WTC11 (cell line): ENCODE results near the gene SPATA45. TPM values are rescaled to one million over a fixed set of nuclear protein-coding genes. Genes with fewer than 3 reads are reported as not detected.

Experiments
- ATAC-seq: fragments of 200-7000 bp; cut with Tn5 transposase; 2 replicates; pipeline ENCODE4 v1.10.0; 2021; ENCODE audit warnings: mild to moderate bottlenecking, moderate library complexity
- CTCF ChIA-PET: fragments of 300-600 bp; sonication (Branson Sonifier 250); formaldehyde crosslinking; loops from one replicate; lab custom pipeline; 2021; ENCODE audit warnings: antibody characterized with exemption; lab: Charles Lee
- POLR2A ChIA-PET: fragments of 350-600 bp; sonication (Branson Sonifier 250); formaldehyde crosslinking; loops from one replicate; lab custom pipeline; 2021; ENCODE audit warnings: antibody characterized with exemption; lab: Charles Lee
- DNase-seq: peaks from one replicate; pipeline ENCODE4 v3.0.0; 2021; ENCODE audit warnings: low spot score
- H3K27ac Mint-ChIP-seq: 2 replicates; pipeline ENCODE4 v1.8.0; 2021; ENCODE audit warnings: mixed read lengths
- H3K27me3 Mint-ChIP-seq: 2 replicates; pipeline ENCODE4 v1.8.0; 2021; ENCODE audit warnings: low read depth, mild to moderate bottlenecking, moderate library complexity, mixed read lengths
- H3K36me3 Mint-ChIP-seq: 2 replicates; pipeline ENCODE4 v1.8.0; 2021; ENCODE audit warnings: mixed read lengths
- H3K4me1 Mint-ChIP-seq: 2 replicates; pipeline ENCODE4 v1.8.0; 2022; ENCODE audit warnings: mixed read lengths
- H3K4me3 Mint-ChIP-seq: 2 replicates; pipeline ENCODE4 v1.8.0; 2021; ENCODE audit warnings: mild to moderate bottlenecking, moderate library complexity, mixed read lengths
- H3K9me3 Mint-ChIP-seq: 2 replicates; pipeline ENCODE4 v1.8.0; 2021; ENCODE audit warnings: mixed read lengths
- ARID4B ChIP-seq: sonication (generic); formaldehyde crosslinking; IDR thresholded peaks from 2 replicates; pipeline ENCODE4 v1.8.0; 2023; ENCODE audit warnings: missing genetic modification reagents, mild to moderate bottlenecking, borderline replicate concordance
- FOXK1 ChIP-seq: sonication (generic); formaldehyde crosslinking; IDR thresholded peaks from 2 replicates; pipeline ENCODE4 v1.8.0; 2022; ENCODE audit warnings: mild to moderate bottlenecking, moderate library complexity, missing genetic modification reagents
- GABPB1 ChIP-seq: sonication (generic); formaldehyde crosslinking; IDR thresholded peaks from 2 replicates; pipeline ENCODE4 v1.8.1; 2023; ENCODE audit warnings: mild to moderate bottlenecking, missing genetic modification reagents
- HMGA2 ChIP-seq: fragments of 250-450 bp; sonication (Bioruptor Pico); IDR thresholded peaks from 2 replicates; pipeline ENCODE4 v1.4.0; 2021; ENCODE audit warnings: mild to moderate bottlenecking, moderate library complexity
- HMGXB4 ChIP-seq: sonication (generic); formaldehyde crosslinking; IDR thresholded peaks from 2 replicates; pipeline ENCODE4 v1.8.1; 2023; ENCODE audit warnings: mild to moderate bottlenecking, moderate library complexity, missing genetic modification reagents
- IRF1 ChIP-seq: sonication (generic); formaldehyde crosslinking; IDR thresholded peaks from 2 replicates; pipeline ENCODE4 v1.8.0; 2023; ENCODE audit warnings: missing genetic modification reagents
- KAT7 ChIP-seq: sonication (generic); formaldehyde crosslinking; IDR thresholded peaks from 2 replicates; pipeline ENCODE4 v1.8.1; 2023; ENCODE audit warnings: missing genetic modification reagents, mild to moderate bottlenecking, borderline replicate concordance
- NR2C2 ChIP-seq: sonication (generic); formaldehyde crosslinking; IDR thresholded peaks from 2 replicates; pipeline ENCODE4 v1.8.0; 2022; ENCODE audit warnings: mild to moderate bottlenecking, missing genetic modification reagents
- PRDM15 ChIP-seq: sonication (generic); formaldehyde crosslinking; IDR thresholded peaks from 2 replicates; pipeline ENCODE4 v1.8.0; 2022; ENCODE audit warnings: missing genetic modification reagents
- SMAD3 ChIP-seq: sonication (generic); formaldehyde crosslinking; IDR thresholded peaks from 2 replicates; pipeline ENCODE4 v1.8.0; 2022; ENCODE audit warnings: missing genetic modification reagents, mild to moderate bottlenecking, borderline replicate concordance
- SP1 ChIP-seq: sonication (generic); formaldehyde crosslinking; conservative IDR thresholded peaks from 2 replicates; pipeline ENCODE4 v1.8.1; 2022; ENCODE audit warnings: missing genetic modification reagents
- TCF7 ChIP-seq: sonication (generic); formaldehyde crosslinking; IDR thresholded peaks from 2 replicates; pipeline ENCODE4 v1.8.0; 2022; ENCODE audit warnings: mild to moderate bottlenecking, low read depth, missing genetic modification reagents, moderate library complexity
- TEAD4 ChIP-seq: sonication (generic); formaldehyde crosslinking; IDR thresholded peaks from 2 replicates; pipeline ENCODE4 v1.8.0; 2022; ENCODE audit warnings: mild to moderate bottlenecking, missing genetic modification reagents
- ZBTB43 ChIP-seq: sonication (generic); formaldehyde crosslinking; IDR thresholded peaks from 2 replicates; pipeline ENCODE4 v1.8.1; 2023; ENCODE audit warnings: mild to moderate bottlenecking, missing genetic modification reagents
- ZNF219 ChIP-seq: sonication (generic); formaldehyde crosslinking; IDR thresholded peaks from 2 replicates; pipeline ENCODE4 v1.8.0; 2023; ENCODE audit warnings: missing genetic modification reagents, mild to moderate bottlenecking, borderline replicate concordance
- ZNF232 ChIP-seq: sonication (generic); formaldehyde crosslinking; IDR thresholded peaks from 2 replicates; pipeline ENCODE4 v1.8.0; 2022; ENCODE audit warnings: mild to moderate bottlenecking, missing genetic modification reagents
- ZNF281 ChIP-seq: sonication (generic); formaldehyde crosslinking; IDR thresholded peaks from 2 replicates; pipeline ENCODE4 v1.8.0; 2023; ENCODE audit warnings: mild to moderate bottlenecking, missing genetic modification reagents
- ZSCAN18 ChIP-seq: fragments of 250-450 bp; sonication (Bioruptor Pico); IDR thresholded peaks from 2 replicates; pipeline ENCODE4 v2.1.2; 2022; ENCODE audit warnings: mild to moderate bottlenecking, moderate library complexity
- total RNA-seq: library from RNA; stranded (reverse); gene quantifications from 3 replicates; pipeline ENCODE4 v1.2.3, GENCODE V29; 2021

Gene SPATA45
- total RNA-seq, 1 experiment from 2014 or later, result 0.90 TPM

GRCh38 chr1:212791676-212792395, 55.6 kb downstream of the SPATA45 start, which contains the start of the genes NSL1 and TATDN3:
Gene NSL1 (minus strand): TSS chr1:212791777. CDS start chr1:212791763, 14 bp downstream.
Gene TATDN3 (plus strand): TSS chr1:212791894. CDS start chr1:212791922, 28 bp downstream.
- Mint-ChIP-seq H3K27ac (peak within 1 kb of the TSS; percentile 99), H3K4me3 (peak within 1 kb of the TSS; percentile 100), H3K36me3 (peaks cover 25% of the 10 kb centered on the region), H3K27me3 (no peaks in the 10 kb centered on the region), H3K9me3 (no peaks in the 10 kb centered on the region), H3K4me1 (peaks cover 28% of the 10 kb centered on the region)
- ChIA-PET POLR2A (interaction anchor here (0.6 to 1.7 kb wide), 5 partner anchors 48 to 271 kb away, joined by 3 to 5 read pairs (median 4); partner anchors contain the start of gene FLVCR1), CTCF (interaction anchor here (0.7 to 1.8 kb wide), 5 partner anchors 23 to 1760 kb away, joined by 3 to 8 read pairs (median 4); partner anchors contain the start of genes ATF3 and PTPN14)
- DNase-seq, result peak; percentile 96
- ATAC-seq, result peak; percentile 93
- TF ChIP-seq ZSCAN18, result no peak
- TF ChIP-seq FOXK1 (CRISPR knock-in tag), result peak; percentile 88
- peak; percentile 43; the same call in 1 of the 2 replicates for TF ChIP-seq IRF1 (CRISPR knock-in tag)
- 0 out of 2 replicates have a peak, but pooled peaks have one; percentile 44 for TF ChIP-seq TEAD4 (CRISPR knock-in tag)
- peak; percentile 95 for TF ChIP-seq KAT7 (CRISPR knock-in tag)
- TF ChIP-seq TCF7 (CRISPR knock-in tag), result 0 out of 2 replicates have a peak, but pooled peaks have one; percentile 70
- TF ChIP-seq ARID4B (CRISPR knock-in tag), result peak; percentile 98
- peak; percentile 90 for TF ChIP-seq GABPB1 (CRISPR knock-in tag)
- TF ChIP-seq PRDM15 (CRISPR knock-in tag), result 0 out of 2 replicates have a peak, but pooled peaks have one; percentile 14
- peak; percentile 98 for TF ChIP-seq SP1 (CRISPR knock-in tag)
- TF ChIP-seq HMGA2 (CRISPR knock-in tag), result 0 out of 2 replicates have a peak, but pooled peaks have one; percentile 2
- TF ChIP-seq ZNF281 (CRISPR knock-in tag), result 0 out of 2 replicates have a peak, but pooled peaks have one; percentile 58
- peak; percentile 95 for TF ChIP-seq HMGXB4 (CRISPR knock-in tag)
- TF ChIP-seq ZNF232 (CRISPR knock-in tag), result peak; percentile 79; the same call in 1 of the 2 replicates
- TF ChIP-seq SMAD3 (CRISPR knock-in tag), result peak; percentile 51; the same call in 1 of the 2 replicates
- peak; percentile 54; the same call in 1 of the 2 replicates for TF ChIP-seq NR2C2
- peak; percentile 82; the same call in 1 of the 2 replicates for TF ChIP-seq ZBTB43 (CRISPR knock-in tag)
- peak; percentile 22; the same call in 1 of the 2 replicates for TF ChIP-seq ZNF219
